ENCODE results near the gene TESK2.
"Not testable (repeated sequence)": the region's sequence is repeated elsewhere in the genome, so short reads cannot be mapped to it uniquely, and the experiment has no call there.

TESK2 gene

DNA sequence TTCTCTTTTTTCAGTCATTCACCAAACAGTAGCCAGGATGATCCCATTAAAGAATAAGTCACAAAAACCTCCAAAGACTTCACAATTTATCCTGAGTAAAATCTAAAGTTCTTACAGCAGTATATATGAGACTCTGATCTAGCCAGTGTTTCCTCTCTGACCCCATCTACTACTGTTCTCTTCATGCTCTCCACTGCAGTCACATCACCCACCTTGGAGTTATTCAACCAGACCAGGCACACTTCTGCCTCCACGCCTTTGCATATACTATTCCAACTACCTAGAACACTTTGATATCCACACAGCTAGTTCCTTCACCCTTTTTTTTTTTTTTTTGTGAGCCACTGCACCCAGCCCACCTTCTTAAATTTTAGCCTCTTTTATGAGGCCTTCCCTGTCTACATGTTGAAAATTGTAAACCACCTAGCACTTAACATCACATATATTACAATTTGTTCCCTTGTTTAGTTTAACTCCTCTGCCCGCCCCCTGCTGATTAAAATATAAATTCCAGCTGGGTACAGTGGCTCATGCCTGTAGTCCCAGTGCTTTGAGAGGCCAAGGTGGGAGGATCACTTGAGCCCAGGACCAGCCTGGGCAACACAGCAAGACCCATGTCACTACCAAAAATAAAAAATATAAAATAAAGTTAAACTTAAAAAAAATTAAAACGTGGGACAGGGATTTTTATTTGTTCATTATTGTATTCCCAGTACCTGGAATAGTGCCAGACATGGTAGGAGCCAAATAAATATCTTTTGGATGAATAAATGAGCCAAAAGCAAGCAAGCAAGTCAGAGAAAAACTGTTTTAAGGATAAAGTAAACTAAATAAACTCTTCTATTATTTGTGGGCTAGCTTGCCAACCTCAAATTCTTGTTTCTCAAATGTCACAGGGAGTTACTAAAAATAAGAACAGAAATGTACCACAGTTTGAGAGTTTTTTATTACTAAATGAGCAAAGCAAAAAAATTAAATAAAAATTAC, 115.6 kb downstream of the TESK2 start:
- no peak overlapping the region for H3K4me3 ChIP-seq (ENCODE audit: control insufficient read depth, low read depth, low read length)
- TF ChIP-seq, protein P1, sequence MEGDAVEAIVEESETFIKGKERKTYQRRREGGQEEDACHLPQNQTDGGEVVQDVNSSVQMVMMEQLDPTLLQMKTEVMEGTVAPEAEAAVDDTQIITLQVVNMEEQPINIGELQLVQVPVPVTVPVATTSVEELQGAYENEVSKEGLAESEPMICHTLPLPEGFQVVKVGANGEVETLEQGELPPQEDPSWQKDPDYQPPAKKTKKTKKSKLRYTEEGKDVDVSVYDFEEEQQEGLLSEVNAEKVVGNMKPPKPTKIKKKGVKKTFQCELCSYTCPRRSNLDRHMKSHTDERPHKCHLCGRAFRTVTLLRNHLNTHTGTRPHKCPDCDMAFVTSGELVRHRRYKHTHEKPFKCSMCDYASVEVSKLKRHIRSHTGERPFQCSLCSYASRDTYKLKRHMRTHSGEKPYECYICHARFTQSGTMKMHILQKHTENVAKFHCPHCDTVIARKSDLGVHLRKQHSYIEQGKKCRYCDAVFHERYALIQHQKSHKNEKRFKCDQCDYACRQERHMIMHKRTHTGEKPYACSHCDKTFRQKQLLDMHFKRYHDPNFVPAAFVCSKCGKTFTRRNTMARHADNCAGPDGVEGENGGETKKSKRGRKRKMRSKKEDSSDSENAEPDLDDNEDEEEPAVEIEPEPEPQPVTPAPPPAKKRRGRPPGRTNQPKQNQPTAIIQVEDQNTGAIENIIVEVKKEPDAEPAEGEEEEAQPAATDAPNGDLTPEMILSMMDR (conservative IDR thresholded peaks at IDR 0.05; ENCODE audit: control insufficient read depth, insufficient read depth, low read depth, low read length) = no peak
- no peak for DNase-seq (ENCODE audit: low read depth)

DNA sequence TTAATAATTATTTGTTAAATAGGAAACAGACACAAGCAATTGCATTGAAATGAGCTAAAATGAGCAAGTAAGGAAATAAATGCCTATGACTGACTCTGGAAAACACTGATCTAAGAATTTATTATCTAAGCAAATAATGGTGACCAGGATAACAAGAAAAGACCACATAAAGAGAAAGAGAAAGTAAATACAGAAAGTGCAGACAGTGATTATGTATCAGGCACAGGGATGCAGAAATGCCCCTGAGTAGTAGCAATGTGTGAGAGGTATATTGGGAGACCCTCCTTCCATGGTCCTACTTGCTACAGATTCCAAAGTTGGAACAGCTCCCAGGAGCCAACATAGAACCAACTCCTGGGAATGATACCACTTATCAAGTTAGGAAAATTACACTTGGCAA, 117.4 kb downstream of the TESK2 start:
- DNase-seq (ENCODE audit: low read depth) = no peak
- TF ChIP-seq, protein P1 (conservative IDR thresholded peaks at IDR 0.05; ENCODE audit: control insufficient read depth, insufficient read depth, low read depth, low read length) = no peak
- H3K4me3 ChIP-seq (ENCODE audit: control insufficient read depth, low read depth, low read length) = no peak overlapping the region

DNA sequence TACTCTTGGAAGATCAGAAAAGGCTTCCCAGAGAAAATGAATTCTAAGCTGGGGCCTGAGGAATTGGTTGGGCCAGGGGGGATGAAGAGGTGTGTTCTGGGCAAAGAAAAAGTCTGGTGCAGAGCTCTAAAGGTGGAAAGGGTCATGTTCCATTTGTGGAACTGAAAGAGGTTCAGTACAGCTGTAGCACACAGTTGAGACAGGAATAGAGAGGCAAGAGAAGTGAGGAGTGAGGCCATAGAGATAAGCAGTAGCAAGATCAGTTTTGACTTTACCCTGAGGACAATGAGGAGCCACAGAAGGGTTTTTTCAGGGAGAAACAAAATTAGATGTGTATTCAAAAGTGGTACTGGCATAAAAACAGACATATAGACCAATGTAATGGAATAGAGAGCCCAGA, 120.4 kb downstream of the TESK2 start:
- no peak overlapping the region for H3K4me3 ChIP-seq (ENCODE audit: control insufficient read depth, low read depth, low read length)
- TF ChIP-seq, protein P1 (conservative IDR thresholded peaks at IDR 0.05; ENCODE audit: control insufficient read depth, insufficient read depth, low read depth, low read length) = no peak
- DNase-seq (ENCODE audit: low read depth) = no peak

DNA sequence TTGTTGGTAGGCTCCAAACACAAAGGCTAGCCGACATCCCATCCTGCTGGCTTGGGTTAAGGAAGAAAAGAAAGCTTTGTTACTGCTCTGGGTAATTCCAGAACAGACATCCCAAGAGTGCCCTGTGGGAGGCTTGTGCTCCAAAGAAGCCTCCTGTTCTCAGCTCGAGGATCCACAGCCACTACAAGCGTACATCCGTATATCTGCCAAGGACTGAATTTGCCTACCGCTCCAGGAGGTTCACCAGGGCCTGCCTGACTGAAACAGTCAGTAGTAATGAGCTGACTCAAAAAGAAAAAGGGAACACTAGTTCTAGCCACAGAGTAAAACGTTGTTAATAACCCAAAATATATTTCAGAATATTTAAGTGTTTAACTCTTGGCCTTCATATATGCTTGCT, 125.9 kb downstream of the TESK2 start:
- DNase-seq (ENCODE audit: low read depth) = no peak
- no peak overlapping the region for H3K4me3 ChIP-seq (ENCODE audit: control insufficient read depth, low read depth, low read length)
- TF ChIP-seq, protein P1 (conservative IDR thresholded peaks at IDR 0.05; ENCODE audit: control insufficient read depth, insufficient read depth, low read depth, low read length) = no peak

DNA sequence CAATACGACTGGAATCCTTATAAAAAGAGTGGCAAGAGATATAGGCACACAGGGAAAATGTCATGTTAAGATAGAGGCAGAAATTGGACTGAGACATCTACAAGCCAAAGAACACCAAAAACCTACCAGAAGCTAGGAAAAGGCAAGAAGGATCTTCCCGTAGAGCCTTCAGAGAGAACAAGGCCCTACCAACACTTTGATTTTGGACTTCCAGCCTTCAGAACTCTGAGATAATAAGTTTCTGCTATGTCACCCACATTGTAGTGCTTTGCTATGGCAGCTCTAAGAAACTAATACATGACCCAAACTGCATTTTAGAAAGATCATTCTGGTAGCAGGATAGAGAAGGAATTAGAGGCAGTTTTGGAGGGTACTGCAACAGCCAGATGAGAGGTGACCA, 126.7 kb downstream of the TESK2 start:
- H3K4me3 ChIP-seq (ENCODE audit: control insufficient read depth, low read depth, low read length) = no peak overlapping the region
- DNase-seq (ENCODE audit: low read depth) = no peak
- TF ChIP-seq, protein P1 (conservative IDR thresholded peaks at IDR 0.05; ENCODE audit: control insufficient read depth, insufficient read depth, low read depth, low read length) = no peak

DNA sequence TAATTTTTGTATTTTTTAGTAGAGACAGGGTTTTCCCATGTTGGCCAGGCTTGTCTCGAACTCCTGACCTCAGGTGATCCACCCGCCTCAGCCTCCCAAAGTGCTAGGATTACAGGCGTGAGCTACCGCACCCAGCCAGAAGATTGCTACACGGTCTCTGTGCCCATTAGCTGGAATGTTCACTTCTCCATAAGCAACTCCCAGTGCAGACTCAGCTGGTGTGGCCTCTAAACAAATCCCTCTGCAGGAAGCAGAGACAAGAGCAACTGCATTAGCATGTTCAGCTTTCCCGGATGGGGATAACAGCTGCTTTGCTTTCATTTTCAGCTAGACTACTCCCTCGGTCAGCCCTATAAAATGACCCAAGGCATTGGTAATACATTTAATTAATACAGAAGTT, 130.0 kb downstream of the TESK2 start:
- DNase-seq (ENCODE audit: low read depth) = peak; percentile 50
- H3K4me3 ChIP-seq (ENCODE audit: control insufficient read depth, low read depth, low read length) = not testable (repeated sequence)

DNA sequence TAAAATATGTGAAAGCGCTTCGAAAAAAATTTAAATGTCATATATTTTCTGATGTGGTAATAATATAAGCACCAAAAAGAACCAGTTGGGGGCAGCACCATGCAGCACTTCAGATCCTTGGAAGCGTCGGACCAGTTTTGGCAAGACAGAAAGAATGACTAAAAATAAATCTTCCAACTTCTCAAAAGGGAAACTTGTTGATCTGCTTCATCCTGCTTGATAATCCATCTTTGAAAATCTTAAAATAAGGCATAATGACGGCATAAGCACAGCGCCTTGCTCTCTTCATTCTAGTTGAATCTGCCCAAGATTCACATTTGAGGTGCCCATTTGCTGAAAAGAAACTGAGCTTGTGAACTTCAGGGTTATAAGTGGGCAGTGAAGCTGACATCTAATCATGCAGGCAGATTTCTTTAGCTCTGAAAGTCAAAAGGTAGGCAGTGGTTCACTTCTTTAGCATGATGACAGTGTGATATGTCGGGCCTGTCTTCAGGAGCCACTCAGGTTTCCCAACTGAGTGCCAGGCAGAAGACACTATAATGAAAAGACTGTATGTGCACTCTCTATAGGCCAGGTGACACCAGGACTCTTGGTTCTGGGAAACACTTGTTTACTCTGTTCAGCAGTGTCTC, 131.0 kb downstream of the TESK2 start:
- H3K4me3 ChIP-seq (ENCODE audit: control insufficient read depth, low read depth, low read length) = no peak overlapping the region
- DNase-seq (ENCODE audit: low read depth) = peak; percentile 76
- TF ChIP-seq, protein P1 (conservative IDR thresholded peaks at IDR 0.05; ENCODE audit: control insufficient read depth, insufficient read depth, low read depth, low read length) = peak; percentile 72
